C4-2B (cell line): ENCODE data around the gene PHOX2B.
A peak's percentile ranks its signal among the peaks of the same experiment; 100 is the strongest.

Experiments used
- CTCF ChIP-seq: fragments of 450-650 bp; conservative IDR thresholded peaks from 2 replicates; pipeline ENCODE4 v1.5.1; 2017; ENCODE audit warnings: mild to moderate bottlenecking
- ZFX ChIP-seq: fragments of 450-650 bp; IDR thresholded peaks from 2 replicates; pipeline ENCODE4 v1.6.1; 2017

GRCh38 chr4:41751449-41752061 lies 3.0 kb upstream of the PHOX2B start:
- TF ChIP-seq CTCF: peak; percentile 31
- TF ChIP-seq ZFX: no peak
